ENCODE data around the gene SOCS6.

Gene SOCS6

GRCh38 chr18:70372450-70373041 lies 83.7 kb downstream of the SOCS6 start:
- Histone ChIP-seq H3K9ac (ENCODE audit: low read length) (no peak overlapping the region), H4K20me1 (ENCODE audit: insufficient read depth, low read length) (no peaks in the 10 kb centered on the region), H3K9me2 (replicated peaks; ENCODE audit: insufficient read depth, low read length) (no peaks in the 10 kb centered on the region), H3K36me3 (replicated peaks; ENCODE audit: insufficient read depth, low read length) (no peaks in the 10 kb centered on the region), H3K27ac (ENCODE audit: low read length) (no peak overlapping the region), H3F3A (ENCODE audit: insufficient read depth, low read length) (no peaks in the 10 kb centered on the region), H3K27me3 (replicated peaks; ENCODE audit: insufficient read depth, low read length) (no peaks in the 10 kb centered on the region), H3K9me3 (replicated peaks; ENCODE audit: insufficient read depth, low read length) (no peaks in the 10 kb centered on the region), H2AFZ (ENCODE audit: low read length) (no peak overlapping the region), H3K4me1 (ENCODE audit: low read length) (no peaks in the 10 kb centered on the region), H3K79me2 (ENCODE audit: low read length) (no peaks in the 10 kb centered on the region), H3K4me2 (ENCODE audit: low read depth, low read length) (no peak overlapping the region), H3K4me3 (ENCODE audit: low read length) (no peak overlapping the region)
- no peak for DNase-seq
- no peak for TF ChIP-seq EZH2 (optimal IDR thresholded peaks at IDR 0.05; ENCODE audit: low read depth, low read length)
- TF ChIP-seq, protein P1, sequence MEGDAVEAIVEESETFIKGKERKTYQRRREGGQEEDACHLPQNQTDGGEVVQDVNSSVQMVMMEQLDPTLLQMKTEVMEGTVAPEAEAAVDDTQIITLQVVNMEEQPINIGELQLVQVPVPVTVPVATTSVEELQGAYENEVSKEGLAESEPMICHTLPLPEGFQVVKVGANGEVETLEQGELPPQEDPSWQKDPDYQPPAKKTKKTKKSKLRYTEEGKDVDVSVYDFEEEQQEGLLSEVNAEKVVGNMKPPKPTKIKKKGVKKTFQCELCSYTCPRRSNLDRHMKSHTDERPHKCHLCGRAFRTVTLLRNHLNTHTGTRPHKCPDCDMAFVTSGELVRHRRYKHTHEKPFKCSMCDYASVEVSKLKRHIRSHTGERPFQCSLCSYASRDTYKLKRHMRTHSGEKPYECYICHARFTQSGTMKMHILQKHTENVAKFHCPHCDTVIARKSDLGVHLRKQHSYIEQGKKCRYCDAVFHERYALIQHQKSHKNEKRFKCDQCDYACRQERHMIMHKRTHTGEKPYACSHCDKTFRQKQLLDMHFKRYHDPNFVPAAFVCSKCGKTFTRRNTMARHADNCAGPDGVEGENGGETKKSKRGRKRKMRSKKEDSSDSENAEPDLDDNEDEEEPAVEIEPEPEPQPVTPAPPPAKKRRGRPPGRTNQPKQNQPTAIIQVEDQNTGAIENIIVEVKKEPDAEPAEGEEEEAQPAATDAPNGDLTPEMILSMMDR (IDR thresholded peaks at IDR 0.05; ENCODE audit: low read length) = no peak
- TF ChIP-seq EZH2phosphoT487 (IDR thresholded peaks at IDR 0.05; ENCODE audit: low read length) = no peak

GRCh38 chr18:70373042-70373519 lies 84.2 kb downstream of the SOCS6 start:
- DNase-seq = no peak
- Histone ChIP-seq H3F3A (ENCODE audit: insufficient read depth, low read length) (no peaks in the 10 kb centered on the region), H3K4me2 (ENCODE audit: low read depth, low read length) (no peak overlapping the region)

GRCh38 chr18:70374154-70374553 lies 85.3 kb downstream of the SOCS6 start:
- Histone ChIP-seq H3K36me3 (replicated peaks; ENCODE audit: insufficient read depth, low read length) (no peaks in the 10 kb centered on the region), H3K4me3 (ENCODE audit: low read length) (no peak overlapping the region), H3K27me3 (replicated peaks; ENCODE audit: insufficient read depth, low read length) (no peaks in the 10 kb centered on the region), H3K4me1 (ENCODE audit: low read length) (no peaks in the 10 kb centered on the region), H4K20me1 (ENCODE audit: insufficient read depth, low read length) (no peaks in the 10 kb centered on the region), H3K27ac (ENCODE audit: low read length) (no peak overlapping the region), H3K9ac (ENCODE audit: low read length) (no peak overlapping the region), H3K79me2 (ENCODE audit: low read length) (no peaks in the 10 kb centered on the region), H3K4me2 (ENCODE audit: low read depth, low read length) (no peak overlapping the region), H3K9me2 (replicated peaks; ENCODE audit: insufficient read depth, low read length) (no peaks in the 10 kb centered on the region), H2AFZ (ENCODE audit: low read length) (no peak overlapping the region), H3K9me3 (replicated peaks; ENCODE audit: insufficient read depth, low read length) (no peaks in the 10 kb centered on the region), H3F3A (ENCODE audit: insufficient read depth, low read length) (no peaks in the 10 kb centered on the region)
- TF ChIP-seq, protein P1 (IDR thresholded peaks at IDR 0.05; ENCODE audit: low read length) = no peak
- no peak for TF ChIP-seq EZH2phosphoT487 (IDR thresholded peaks at IDR 0.05; ENCODE audit: low read length)
- TF ChIP-seq EZH2 (optimal IDR thresholded peaks at IDR 0.05; ENCODE audit: low read depth, low read length) = no peak
- DNase-seq = no peak

More at GRCh38 chr18:70373042-70373519, 84.2 kb downstream of the SOCS6 start:
- Histone ChIP-seq H3K36me3 (replicated peaks; ENCODE audit: insufficient read depth, low read length) (no peaks in the 10 kb centered on the region), H3K9me2 (replicated peaks; ENCODE audit: insufficient read depth, low read length) (no peaks in the 10 kb centered on the region), H4K20me1 (ENCODE audit: insufficient read depth, low read length) (no peaks in the 10 kb centered on the region), H3K27me3 (replicated peaks; ENCODE audit: insufficient read depth, low read length) (no peaks in the 10 kb centered on the region), H2AFZ (ENCODE audit: low read length) (no peak overlapping the region), H3K4me3 (ENCODE audit: low read length) (no peak overlapping the region), H3K9me3 (replicated peaks; ENCODE audit: insufficient read depth, low read length) (no peaks in the 10 kb centered on the region), H3K4me1 (ENCODE audit: low read length) (no peaks in the 10 kb centered on the region), H3K9ac (ENCODE audit: low read length) (no peak overlapping the region), H3K79me2 (ENCODE audit: low read length) (no peaks in the 10 kb centered on the region), H3K27ac (ENCODE audit: low read length) (no peak overlapping the region)
- TF ChIP-seq EZH2phosphoT487 (IDR thresholded peaks at IDR 0.05; ENCODE audit: low read length) (no peak), EZH2 (optimal IDR thresholded peaks at IDR 0.05; ENCODE audit: low read depth, low read length) (no peak)
- TF ChIP-seq, protein P1 (IDR thresholded peaks at IDR 0.05; ENCODE audit: low read length) = no peak
